Peyer's patch (tissue), 4 donors: ENCODE measurements around the gene EPHA6. TPM values are rescaled to one million over a fixed set of nuclear protein-coding genes. Genes with fewer than 3 reads are reported as not detected.

ENCODE experiments used
- DNase-seq, 3 donors: peaks; one replicate each; pipeline ENCODE4 v3.0.0-alpha.2; 2017 to 2019
- H3K27ac ChIP-seq, 4 donors: fragments of 200-600 bp; sonication (generic); one replicate each; pipeline ENCODE4 v1.5.1; 2016 to 2019
- H3K27me3 ChIP-seq, 2 donors: fragments of 200-600 bp; sonication (generic); one replicate each; pipeline ENCODE4 v1.5.1; 2019
- H3K36me3 ChIP-seq, 3 donors: fragments of 200-600 bp; sonication (generic); one replicate each; pipeline ENCODE4 v1.5.1; 2016 to 2019
- H3K4me1 ChIP-seq, 4 donors: fragments of 200-600 bp; sonication (generic); one replicate each; pipeline ENCODE4 v1.5.1; 2016 to 2019
- H3K4me3 ChIP-seq, 4 donors: fragments of 200-600 bp; sonication (generic); 1 replicate in 3 of 4; 2 replicates in 1 of 4; pipeline ENCODE4 v1.5.1; 2016 to 2019; ENCODE audit warnings: mild to moderate bottlenecking in 1 of 4
- H3K9me3 ChIP-seq, 4 donors: fragments of 200-600 bp; sonication (generic); one replicate each; pipeline ENCODE4 v1.5.1; 2016 to 2019; ENCODE audit warnings: mild to moderate bottlenecking in 1 of 4
- CTCF ChIP-seq, 6 experiments: fragments of 450-650 bp in 4 of 6; fragments of 200-600 bp in 2 of 6; sonication (generic) in 1 of 6; IDR thresholded peaks; one replicate each; pipeline ENCODE4 v1.5.1; 2017 to 2019; ENCODE audit warnings: antibody characterized with exemption in 6 of 6, mild to moderate bottlenecking in 3 of 6, moderate library complexity in 1 of 6
- POLR2A ChIP-seq, 2 donors: fragments of 450-650 bp; IDR thresholded peaks; one replicate each; pipeline ENCODE4 v1.5.1; 2017; ENCODE audit warnings: antibody characterized with exemption in 2 of 2, mild to moderate bottlenecking in 2 of 2, moderate library complexity in 2 of 2
- total RNA-seq, 4 donors: library from RNA; depleted of rRNA; stranded (reverse); fragments of >200 nt; gene quantifications; one replicate each; pipeline ENCODE4 v1.1.0, GENCODE V29; 2016

EPHA6 gene
- total RNA-seq, 4 donors from 2014 or later: 1.7 to 2.1 (median 1.9) TPM; not detected in 1

- no peaks in the 10 kb centered on the region for H3K9me3 ChIP-seq
- no peak for DNase-seq
- H3K27me3 ChIP-seq: no peaks in the 10 kb centered on the region
- no peak for TF ChIP-seq POLR2A (IDR thresholded peaks at IDR 0.05)
- TF ChIP-seq CTCF (IDR thresholded peaks at IDR 0.05): no peak
- no peaks in the 10 kb centered on the region for H3K4me1 ChIP-seq
- no peak overlapping the region for H3K27ac ChIP-seq
- H3K4me3 ChIP-seq: no peak overlapping the region
- no peaks in the 10 kb centered on the region for H3K36me3 ChIP-seq
These were observed 346.8 kb downstream of the EPHA6 start for GRCh38 chr3:97161169-97161568.

GRCh38 chr3:97177242-97177641, 362.8 kb downstream of the EPHA6 start:
- H3K27ac ChIP-seq: no peak overlapping the region
- no peaks in the 10 kb centered on the region for H3K36me3 ChIP-seq
- TF ChIP-seq CTCF (IDR thresholded peaks at IDR 0.05): no peak
- TF ChIP-seq POLR2A (IDR thresholded peaks at IDR 0.05): no peak
- no peaks in the 10 kb centered on the region for H3K27me3 ChIP-seq
- H3K4me3 ChIP-seq: no peak overlapping the region
- no peaks in the 10 kb centered on the region for H3K4me1 ChIP-seq
- no peak for DNase-seq
- no peaks in the 10 kb centered on the region for H3K9me3 ChIP-seq

GRCh38 chr3:97181704-97182103, 367.3 kb downstream of the EPHA6 start:
- Histone ChIP-seq H3K4me1 (no peaks in the 10 kb centered on the region), H3K4me3 (no peak overlapping the region), H3K9me3 (no peaks in the 10 kb centered on the region), H3K36me3 (no peaks in the 10 kb centered on the region), H3K27me3 (no peaks in the 10 kb centered on the region), H3K27ac (no peak overlapping the region)
- no peak for DNase-seq
- TF ChIP-seq CTCF (IDR thresholded peaks at IDR 0.05): no peak
- no peak for TF ChIP-seq POLR2A (IDR thresholded peaks at IDR 0.05)

DNA sequence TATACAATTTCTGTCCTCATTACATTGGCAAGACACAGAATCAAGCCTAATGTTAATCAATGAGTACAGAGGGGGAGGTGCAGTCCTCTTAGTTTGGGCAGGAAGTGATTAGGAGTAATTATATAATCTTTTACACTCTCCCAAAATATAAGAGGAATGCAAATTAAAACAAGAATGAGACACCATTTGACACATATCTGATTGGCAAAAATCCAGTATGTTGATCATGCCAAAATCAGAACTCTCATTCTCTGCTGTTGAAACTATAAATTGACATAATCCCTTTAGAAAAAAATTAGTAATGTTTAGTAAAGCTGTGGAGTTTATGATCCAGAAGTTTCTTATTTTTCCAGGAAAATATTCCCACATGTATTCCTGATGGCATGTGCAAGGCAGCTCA, 373.4 kb downstream of the EPHA6 start:
- no peaks in the 10 kb centered on the region for H3K36me3 ChIP-seq
- DNase-seq: no peak
- H3K27ac ChIP-seq: no peak overlapping the region

DNA sequence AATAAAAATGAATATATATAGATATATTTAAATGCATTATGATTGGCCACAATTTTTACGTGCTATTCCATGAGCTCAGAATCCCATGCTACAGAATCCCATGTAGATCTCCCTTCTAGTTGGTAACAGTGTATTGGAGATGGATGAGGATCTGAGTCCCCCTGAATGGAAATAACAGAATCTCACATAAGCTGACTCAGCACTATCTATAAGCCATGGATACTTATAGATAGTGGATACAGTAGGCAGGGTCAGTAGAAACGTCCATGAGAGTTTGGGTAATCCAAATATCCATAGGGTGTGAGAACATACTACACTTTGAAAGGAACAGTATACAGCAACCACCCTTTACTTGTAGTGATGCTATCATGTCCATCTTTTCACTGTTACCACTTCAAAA, 375.4 kb downstream of the EPHA6 start:
- TF ChIP-seq CTCF (IDR thresholded peaks at IDR 0.05): no peak
- TF ChIP-seq POLR2A (IDR thresholded peaks at IDR 0.05): no peak
- Histone ChIP-seq H3K4me3 (no peak overlapping the region), H3K9me3 (no peaks in the 10 kb centered on the region), H3K4me1 (no peaks in the 10 kb centered on the region), H3K36me3 (no peaks in the 10 kb centered on the region), H3K27ac (no peak overlapping the region), H3K27me3 (no peaks in the 10 kb centered on the region)
- no peak for DNase-seq

More for the DNA sequence above, 373.4 kb downstream of the EPHA6 start:
- Histone ChIP-seq H3K4me3 (no peak overlapping the region), H3K27me3 (no peaks in the 10 kb centered on the region), H3K9me3 (no peaks in the 10 kb centered on the region), H3K4me1 (no peaks in the 10 kb centered on the region)
- TF ChIP-seq CTCF (IDR thresholded peaks at IDR 0.05) (no peak), POLR2A (IDR thresholded peaks at IDR 0.05) (no peak)

DNA sequence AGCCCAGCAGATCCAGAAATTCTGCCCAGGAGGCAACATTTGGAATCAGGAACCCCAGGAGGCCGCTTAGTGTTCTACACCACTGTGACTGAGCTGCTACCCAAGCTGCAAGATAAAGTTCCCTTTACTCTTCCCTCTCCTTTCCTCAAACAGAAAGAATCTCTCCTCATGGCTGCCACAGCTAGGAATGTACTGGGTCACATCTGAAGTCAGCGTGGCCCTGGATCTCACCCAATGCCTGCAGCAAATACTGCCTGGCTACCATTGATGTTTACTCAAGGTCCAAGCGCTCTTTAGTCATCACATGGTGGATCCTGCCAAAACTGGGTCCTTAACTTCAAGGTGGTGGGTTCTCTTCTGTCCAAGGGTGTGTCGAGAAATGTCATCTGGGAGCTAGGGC, 382.7 kb downstream of the EPHA6 start:
- Histone ChIP-seq H3K4me3 (no peak overlapping the region), H3K36me3 (no peaks in the 10 kb centered on the region), H3K27me3 (no peaks in the 10 kb centered on the region), H3K9me3 (no peaks in the 10 kb centered on the region), H3K4me1 (no peaks in the 10 kb centered on the region), H3K27ac (no peak overlapping the region)
- no peak for TF ChIP-seq CTCF (IDR thresholded peaks at IDR 0.05)
- TF ChIP-seq POLR2A (IDR thresholded peaks at IDR 0.05): no peak
- DNase-seq: no peak
